Activated CD8-positive, alpha-beta memory T cell treated with anti-CD3 and anti-CD28 coated beads, Interleukin-2, amount 10 ng/mL, durations not matched to agents 7 days and 5 days (primary cell): ENCODE data around the gene MYO1E. TPM values are rescaled to one million over a fixed set of nuclear protein-coding genes. Genes with fewer than 3 reads are reported as not detected.

Experiments used
- ATAC-seq: fragments of 150-1000 bp; cut with Tn5 transposase; one replicate; pipeline ENCODE4 v1.10.0; 2021; ENCODE audit warnings: moderate library complexity
- CTCF ChIA-PET: fragments of 350-600 bp; sonication (Branson Sonifier 250); formaldehyde crosslinking; loops from one replicate; lab custom pipeline; 2021; ENCODE audit warnings: antibody characterized with exemption; lab: Charles Lee
- DNase-seq: peaks from one replicate; pipeline ENCODE4 v3.0.0-alpha.2; 2020
- H3K27ac Mint-ChIP-seq: one replicate; pipeline ENCODE4 v1.8.0; 2021; ENCODE audit warnings: mild to moderate bottlenecking, mixed read lengths
- H3K27me3 Mint-ChIP-seq: one replicate; pipeline ENCODE4 v1.8.0; 2021; ENCODE audit warnings: mixed read lengths
- H3K36me3 Mint-ChIP-seq: one replicate; pipeline ENCODE4 v1.8.0; 2021; ENCODE audit warnings: mild to moderate bottlenecking, mixed read lengths
- H3K4me1 Mint-ChIP-seq: one replicate; pipeline ENCODE4 v1.8.0; 2021; ENCODE audit warnings: mixed read lengths
- H3K4me3 Mint-ChIP-seq: one replicate; pipeline ENCODE4 v1.8.0; 2021; ENCODE audit warnings: mild to moderate bottlenecking, moderate library complexity, mixed read lengths
- H3K9me3 Mint-ChIP-seq: one replicate; pipeline ENCODE4 v1.8.0; 2022; ENCODE audit warnings: low read depth, mixed read lengths
- total RNA-seq, 2 experiments: library from RNA; stranded (reverse); gene quantifications; one replicate each; pipeline ENCODE4 v1.2.3, GENCODE V29; 2021

Gene MYO1E
- total RNA-seq, 2 experiments from 2014 or later: 60.3 to 224 TPM

- ATAC-seq (no peak), DNase-seq (no peak)
- Mint-ChIP-seq H3K4me1 (peaks cover 11% of the 10 kb centered on the region), H3K36me3 (no peaks in the 10 kb centered on the region), H3K27me3 (peaks cover 28% of the 10 kb centered on the region), H3K27ac (no peak overlapping the region), H3K9me3 (no peaks in the 10 kb centered on the region), H3K4me3 (no peak overlapping the region)
- CTCF ChIA-PET: interaction anchor here (0.7 to 2.1 kb wide), 5 partner anchors 12 to 133 kb away, joined by 3 to 9 read pairs (median 4); no protein-coding TSS in a partner anchor
These were observed 6.9 kb upstream of the MYO1E start for GRCh38 chr15:59379531-59379930.

- Mint-ChIP-seq H3K36me3 (no peaks in the 10 kb centered on the region), H3K27me3 (peaks cover 35% of the 10 kb centered on the region), H3K4me1 (peaks cover 12% of the 10 kb centered on the region), H3K9me3 (no peaks in the 10 kb centered on the region), H3K4me3 (no peak overlapping the region), H3K27ac (no peak overlapping the region)
- ATAC-seq (no peak), DNase-seq (no peak)
- CTCF ChIA-PET: interaction anchor here (0.8 to 2.1 kb wide), 5 partner anchors 12 to 133 kb away, joined by 3 to 9 read pairs (median 4); no protein-coding TSS in a partner anchor
These were observed 6.2 kb upstream of the MYO1E start for GRCh38 chr15:59378855-59379254.

GRCh38 chr15:59377924-59378323, 5.3 kb upstream of the MYO1E start:
- peaks cover 14% of the 10 kb centered on the region for H3K4me1 Mint-ChIP-seq
- H3K36me3 Mint-ChIP-seq: peaks cover under 1% of the 10 kb centered on the region
- DNase-seq: no peak
- peaks cover 43% of the 10 kb centered on the region for H3K27me3 Mint-ChIP-seq
- no peak overlapping the region for H3K27ac Mint-ChIP-seq
- H3K9me3 Mint-ChIP-seq: no peaks in the 10 kb centered on the region
- CTCF ChIA-PET: interaction anchor here (1.1 to 2.1 kb wide), 4 partner anchors 84 to 151 kb away, joined by 3 to 9 read pairs (median 3); no protein-coding TSS in a partner anchor
- no peak for ATAC-seq
- H3K4me3 Mint-ChIP-seq: no peak overlapping the region

- ATAC-seq (no peak), DNase-seq (no peak)
- Mint-ChIP-seq H3K36me3 (peaks cover 4% of the 10 kb centered on the region), H3K27ac (no peak overlapping the region), H3K9me3 (no peaks in the 10 kb centered on the region), H3K4me3 (no peak overlapping the region), H3K27me3 (peaks cover 45% of the 10 kb centered on the region), H3K4me1 (peaks cover 13% of the 10 kb centered on the region)
- CTCF ChIA-PET: interaction anchor here (1.2 to 1.3 kb wide), 6 partner anchors 34 to 419 kb away, joined by 3 to 8 read pairs (median 3); no protein-coding TSS in a partner anchor
These were observed 4.1 kb upstream of the MYO1E start for GRCh38 chr15:59376733-59377132.

GRCh38 chr15:59373215-59373614, 544 bp upstream of the MYO1E start:
- peak overlapping the region; percentile 96 for H3K4me3 Mint-ChIP-seq
- DNase-seq (no peak), ATAC-seq (no peak)
- H3K27me3 Mint-ChIP-seq: peaks cover 61% of the 10 kb centered on the region
- CTCF ChIA-PET: interaction anchor here (1.2 kb wide), 1 partner anchor 16 kb away, joined by 3 read pairs; no protein-coding TSS in a partner anchor
- peak overlapping the region; percentile 18 for H3K27ac Mint-ChIP-seq
- H3K9me3 Mint-ChIP-seq: no peaks in the 10 kb centered on the region
- peaks cover 8% of the 10 kb centered on the region for H3K36me3 Mint-ChIP-seq
- H3K4me1 Mint-ChIP-seq: peaks cover 34% of the 10 kb centered on the region

GRCh38 chr15:59371458-59372351, 966 bp downstream of the MYO1E start:
- ATAC-seq: peak; percentile 63
- H3K4me3 Mint-ChIP-seq: peak overlapping the region; percentile 96
- no peak for DNase-seq
- H3K9me3 Mint-ChIP-seq: no peaks in the 10 kb centered on the region
- H3K27me3 Mint-ChIP-seq: peaks cover 56% of the 10 kb centered on the region
- H3K27ac Mint-ChIP-seq: no peak overlapping the region
- H3K4me1 Mint-ChIP-seq: peaks cover 40% of the 10 kb centered on the region
- peaks cover 8% of the 10 kb centered on the region for H3K36me3 Mint-ChIP-seq
- CTCF ChIA-PET: interaction anchor here (1.2 to 1.6 kb wide), 2 partner anchors 15 to 124 kb away, joined by 3 to 7 read pairs; no protein-coding TSS in a partner anchor

- H3K27ac Mint-ChIP-seq: no peak overlapping the region
- CTCF ChIA-PET: interaction anchor here (1.5 kb wide), 1 partner anchor 123 kb away, joined by 3 read pairs; no protein-coding TSS in a partner anchor
- peaks cover 46% of the 10 kb centered on the region for H3K27me3 Mint-ChIP-seq
- H3K36me3 Mint-ChIP-seq: peaks cover 8% of the 10 kb centered on the region
- DNase-seq (no peak), ATAC-seq (no peak)
- peaks cover 41% of the 10 kb centered on the region for H3K4me1 Mint-ChIP-seq
- no peak overlapping the region for H3K4me3 Mint-ChIP-seq
- no peaks in the 10 kb centered on the region for H3K9me3 Mint-ChIP-seq
These were observed 3.1 kb downstream of the MYO1E start for GRCh38 chr15:59369597-59369996.

- peaks cover 4% of the 10 kb centered on the region for H3K36me3 Mint-ChIP-seq
- peaks cover 32% of the 10 kb centered on the region for H3K4me1 Mint-ChIP-seq
- no peaks in the 10 kb centered on the region for H3K9me3 Mint-ChIP-seq
- no peak for ATAC-seq
- H3K27me3 Mint-ChIP-seq: peaks cover 37% of the 10 kb centered on the region
- no peak overlapping the region for H3K27ac Mint-ChIP-seq
- CTCF ChIA-PET: interaction anchor here (1.0 to 1.5 kb wide), 3 partner anchors 25 to 126 kb away, joined by 3 to 4 read pairs (median 3); no protein-coding TSS in a partner anchor
- DNase-seq: peak; percentile 35
- H3K4me3 Mint-ChIP-seq: no peak overlapping the region
These were observed 5.6 kb downstream of the MYO1E start for GRCh38 chr15:59367022-59367451.

- no peaks in the 10 kb centered on the region for H3K9me3 Mint-ChIP-seq
- peaks cover 32% of the 10 kb centered on the region for H3K4me1 Mint-ChIP-seq
- peaks cover 37% of the 10 kb centered on the region for H3K27me3 Mint-ChIP-seq
- H3K27ac Mint-ChIP-seq: no peak overlapping the region
- H3K36me3 Mint-ChIP-seq: peaks cover 4% of the 10 kb centered on the region
- no peak for ATAC-seq
- DNase-seq: no peak
- CTCF ChIA-PET: interaction anchor here (1.1 to 1.5 kb wide), 2 partner anchors 13 to 127 kb away, joined by 3 read pairs; no protein-coding TSS in a partner anchor
- H3K4me3 Mint-ChIP-seq: no peak overlapping the region
These were observed 6.2 kb downstream of the MYO1E start for GRCh38 chr15:59366333-59367021.

- DNase-seq (no peak), ATAC-seq (no peak)
- Mint-ChIP-seq H3K4me3 (no peak overlapping the region), H3K27ac (no peak overlapping the region), H3K9me3 (no peaks in the 10 kb centered on the region), H3K36me3 (no peaks in the 10 kb centered on the region), H3K4me1 (peaks cover 14% of the 10 kb centered on the region), H3K27me3 (peaks cover 27% of the 10 kb centered on the region)
- CTCF ChIA-PET: interaction anchor here (1.1 kb wide), 1 partner anchor 129 kb away, joined by 3 read pairs; no protein-coding TSS in a partner anchor
These were observed 8.4 kb downstream of the MYO1E start for GRCh38 chr15:59364248-59364647.

- Mint-ChIP-seq H3K27me3 (peaks cover 32% of the 10 kb centered on the region), H3K4me1 (peaks cover 6% of the 10 kb centered on the region), H3K9me3 (no peaks in the 10 kb centered on the region), H3K27ac (no peak overlapping the region), H3K4me3 (no peak overlapping the region), H3K36me3 (no peaks in the 10 kb centered on the region)
- ATAC-seq: no peak
- no peak for DNase-seq
- CTCF ChIA-PET: no interaction called here
These were observed 10.3 kb downstream of the MYO1E start for GRCh38 chr15:59362331-59362730.

- no peak overlapping the region for H3K27ac Mint-ChIP-seq
- H3K9me3 Mint-ChIP-seq: no peaks in the 10 kb centered on the region
- DNase-seq: no peak
- no peak for ATAC-seq
- CTCF ChIA-PET: interaction anchor here (0.6 to 1.0 kb wide), 2 partner anchors 31 to 96 kb away, joined by 3 read pairs; no protein-coding TSS in a partner anchor
- peaks cover 3% of the 10 kb centered on the region for H3K4me1 Mint-ChIP-seq
- no peaks in the 10 kb centered on the region for H3K36me3 Mint-ChIP-seq
- no peak overlapping the region for H3K4me3 Mint-ChIP-seq
- H3K27me3 Mint-ChIP-seq: peaks cover 31% of the 10 kb centered on the region
These were observed 11.8 kb downstream of the MYO1E start for GRCh38 chr15:59360896-59361295.

- H3K27ac Mint-ChIP-seq: no peak overlapping the region
- ATAC-seq (no peak), DNase-seq (no peak)
- H3K27me3 Mint-ChIP-seq: peaks cover 34% of the 10 kb centered on the region
- CTCF ChIA-PET: interaction anchor here (0.6 to 1.3 kb wide), 2 partner anchors 95 to 113 kb away, joined by 3 to 4 read pairs; no protein-coding TSS in a partner anchor
- no peaks in the 10 kb centered on the region for H3K9me3 Mint-ChIP-seq
- no peaks in the 10 kb centered on the region for H3K36me3 Mint-ChIP-seq
- H3K4me1 Mint-ChIP-seq: peaks cover 9% of the 10 kb centered on the region
- H3K4me3 Mint-ChIP-seq: no peak overlapping the region
These were observed 12.4 kb downstream of the MYO1E start for GRCh38 chr15:59360305-59360704.
